GM19023 (cell line): ENCODE measurements around the gene TAF4.

Experiments
- ATAC-seq: cut with Tn5 transposase; IDR thresholded peaks from one replicate; pipeline ENCODE4 v1.9.1; 2021; ENCODE audit warnings: mild to moderate bottlenecking, moderate library complexity; ENCODE audit not compliant: unreplicated experiment

TAF4 gene

DNA sequence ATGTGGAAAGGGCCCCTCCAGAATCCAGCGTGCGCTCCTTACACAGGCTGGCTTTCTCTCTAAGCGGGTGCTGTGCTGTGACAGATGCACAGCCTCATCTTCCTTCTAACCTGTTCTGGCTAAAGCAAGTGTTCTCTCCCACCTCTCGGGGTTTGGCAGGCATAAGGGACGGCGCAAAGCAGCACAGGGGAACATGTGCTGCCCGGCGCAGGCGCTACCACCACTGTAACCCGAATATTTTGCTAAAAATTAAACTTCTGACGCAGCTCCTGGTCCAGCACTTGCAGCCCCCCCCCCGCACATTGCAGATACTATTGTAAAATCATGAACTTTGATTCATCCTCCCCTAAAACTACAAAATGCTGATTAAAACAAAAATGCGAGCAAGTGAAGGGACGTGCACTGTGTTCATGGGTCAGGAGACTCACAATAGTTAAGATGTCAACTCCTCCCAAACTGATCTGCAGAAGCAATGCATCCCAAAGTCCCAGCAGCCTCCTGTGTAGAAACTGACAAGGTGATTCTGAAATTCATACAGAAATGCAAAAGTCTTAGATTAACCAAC lies 43.0 kb downstream of the TAF4 start:
- ATAC-seq = no peak

DNA sequence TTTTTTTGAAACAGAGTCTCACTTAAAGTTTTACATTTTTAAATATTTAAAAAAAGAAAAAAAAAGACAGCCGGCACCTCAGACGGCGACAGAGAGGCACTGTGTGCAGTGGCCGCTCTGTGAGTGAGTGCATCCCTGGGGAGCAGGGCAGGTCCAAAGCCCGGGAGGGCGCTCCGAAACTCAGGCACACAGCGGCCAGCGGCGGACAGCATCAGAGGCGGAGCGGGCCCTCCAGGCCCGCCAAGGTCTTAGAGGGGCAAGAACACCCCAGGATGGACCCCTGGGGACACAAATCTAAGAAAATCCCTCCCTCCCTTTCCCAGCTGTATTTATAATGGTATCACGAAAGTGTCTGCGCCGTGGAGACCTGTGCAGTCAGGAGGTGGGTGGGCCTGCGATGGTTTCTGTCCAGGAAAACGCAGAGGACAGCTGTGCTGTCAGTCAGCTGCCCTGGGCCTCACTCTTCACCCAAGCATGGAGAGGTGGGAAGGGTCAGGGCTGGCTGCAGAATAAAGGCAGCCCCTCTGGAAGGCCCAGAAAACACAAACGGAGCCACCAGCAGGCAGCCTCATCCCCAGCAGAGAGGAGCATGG lies 43.8 kb downstream of the TAF4 start:
- ATAC-seq = no peak

DNA sequence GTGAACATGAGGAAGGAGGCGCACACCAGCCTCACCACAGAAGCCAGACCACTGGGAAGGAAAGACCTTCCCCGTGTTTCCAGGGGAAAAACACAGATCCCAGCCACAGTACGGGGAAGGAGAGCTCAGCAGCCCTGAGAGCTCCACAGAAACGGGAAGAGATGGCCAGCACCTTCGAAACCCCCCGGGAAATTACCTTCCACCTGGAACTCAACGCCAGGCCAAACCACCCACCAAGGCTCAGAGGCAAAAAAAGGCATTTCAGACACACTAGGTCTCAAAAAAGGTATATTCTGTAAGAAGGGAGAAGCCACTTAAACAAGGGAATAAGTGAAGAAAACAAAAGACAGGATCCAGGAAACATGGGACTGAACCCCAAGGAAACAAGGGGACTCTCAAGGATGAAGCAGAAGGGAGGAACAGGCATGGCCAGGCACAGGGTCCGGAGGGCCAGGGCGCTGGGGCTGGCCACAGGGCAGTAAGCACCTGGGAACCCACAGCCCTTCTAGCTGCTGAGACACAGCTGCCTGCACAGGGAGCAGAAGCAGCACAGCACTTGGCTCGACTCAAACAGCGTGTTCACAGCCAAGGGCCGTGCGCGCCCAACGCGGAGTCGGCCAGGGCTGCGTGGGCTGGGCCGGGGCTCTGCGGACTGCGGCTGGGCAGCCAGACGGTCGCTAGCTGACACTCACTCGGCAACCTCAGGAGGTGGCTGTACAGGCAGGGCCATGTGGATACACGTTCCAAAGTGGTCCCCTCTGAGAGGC lies 44.6 kb downstream of the TAF4 start:
- ATAC-seq = no peak

DNA sequence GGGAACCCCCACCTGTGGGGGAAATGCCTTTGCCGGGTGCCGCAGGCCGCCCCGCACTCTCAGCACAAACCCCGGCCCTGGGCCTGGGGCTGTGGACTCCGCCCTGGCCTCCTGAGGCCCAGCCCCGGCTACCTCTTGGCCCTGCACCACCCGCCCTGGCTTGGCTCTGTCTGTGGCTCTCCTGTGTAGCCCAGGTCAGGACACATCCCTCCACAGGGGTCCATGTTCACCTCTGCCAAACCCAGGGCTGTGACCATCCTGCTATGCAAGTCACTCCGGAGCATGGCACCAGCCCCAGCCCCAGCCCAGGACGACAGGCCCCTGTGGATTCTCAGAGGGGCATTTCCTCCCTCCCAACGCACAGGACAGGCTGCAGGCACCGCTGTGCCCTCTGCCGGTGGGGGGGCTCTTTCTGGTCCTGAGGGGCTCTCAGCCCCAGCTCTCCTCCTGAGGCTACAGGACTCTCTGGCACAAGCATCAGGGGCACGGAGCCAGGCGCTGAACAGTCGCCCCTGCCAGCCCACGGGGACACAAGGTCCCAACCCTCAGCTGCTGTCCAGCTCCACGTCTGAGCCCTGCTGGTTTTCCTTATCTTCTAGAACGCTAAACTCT lies 45.7 kb downstream of the TAF4 start:
- ATAC-seq = no peak

DNA sequence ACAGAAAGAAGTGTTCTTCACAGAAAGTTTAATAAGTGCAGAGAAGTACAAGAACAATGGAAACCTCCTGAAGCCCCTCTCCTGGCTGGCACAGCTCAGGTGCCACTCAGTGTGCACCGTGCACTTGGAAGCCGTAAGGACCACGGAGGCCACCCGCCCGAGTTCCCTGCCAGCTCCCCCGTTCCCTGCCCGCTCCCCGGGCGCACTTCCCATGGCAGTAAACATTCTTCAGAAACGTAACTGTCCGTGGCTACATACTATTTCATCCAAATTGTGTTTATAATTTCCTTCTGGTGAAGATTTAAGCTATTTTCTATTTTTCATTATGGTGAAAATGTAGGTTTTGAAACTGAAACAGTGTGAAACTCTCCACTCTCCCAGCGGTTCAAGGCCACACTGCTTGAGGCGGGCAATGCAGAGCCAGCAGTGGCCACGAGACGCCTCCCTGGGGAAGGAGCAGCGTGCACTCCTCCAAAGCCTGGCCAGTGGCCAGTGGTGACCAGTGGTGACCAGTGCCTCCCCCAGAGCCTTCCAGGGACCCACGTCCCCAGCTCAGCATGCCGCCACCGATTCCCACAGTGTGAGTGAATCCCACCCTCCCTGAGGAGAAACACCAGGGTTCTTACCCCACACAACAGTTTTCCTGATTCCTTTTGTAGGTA lies 46.4 kb downstream of the TAF4 start:
- ATAC-seq = no peak

DNA sequence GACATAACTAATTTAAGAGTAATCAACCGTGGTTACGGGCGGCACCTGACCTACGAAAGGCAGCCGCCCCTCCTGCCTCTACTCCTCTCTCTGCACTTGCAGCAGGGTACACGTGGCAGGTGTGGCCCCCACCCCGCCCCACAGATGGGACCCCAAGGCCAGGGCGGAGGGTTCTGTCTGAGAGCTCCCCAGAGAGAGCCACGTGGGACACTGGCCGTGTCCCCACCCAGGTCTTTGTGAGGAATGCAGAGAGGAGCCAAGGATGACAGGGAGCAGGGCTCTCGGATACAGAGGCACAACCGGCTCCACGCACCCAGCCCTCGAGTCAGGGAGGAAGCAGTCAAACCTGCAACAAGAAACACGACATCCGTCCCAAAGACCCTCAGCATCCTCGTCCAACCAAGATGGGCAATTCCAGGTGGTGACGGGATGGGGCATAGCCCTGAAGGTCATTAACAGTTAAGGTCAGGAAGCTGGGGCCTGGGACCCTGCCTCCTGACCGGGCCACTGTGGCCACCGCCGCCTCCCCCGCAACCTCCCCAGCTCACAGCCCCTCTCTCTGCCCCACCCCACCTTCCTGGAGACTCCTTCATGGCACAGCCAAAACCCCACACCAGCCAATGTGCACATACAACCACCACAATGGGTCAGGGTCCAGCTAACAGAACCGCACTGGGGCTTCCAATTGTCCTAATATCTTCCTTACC lies 47.1 kb downstream of the TAF4 start:
- no peak for ATAC-seq

DNA sequence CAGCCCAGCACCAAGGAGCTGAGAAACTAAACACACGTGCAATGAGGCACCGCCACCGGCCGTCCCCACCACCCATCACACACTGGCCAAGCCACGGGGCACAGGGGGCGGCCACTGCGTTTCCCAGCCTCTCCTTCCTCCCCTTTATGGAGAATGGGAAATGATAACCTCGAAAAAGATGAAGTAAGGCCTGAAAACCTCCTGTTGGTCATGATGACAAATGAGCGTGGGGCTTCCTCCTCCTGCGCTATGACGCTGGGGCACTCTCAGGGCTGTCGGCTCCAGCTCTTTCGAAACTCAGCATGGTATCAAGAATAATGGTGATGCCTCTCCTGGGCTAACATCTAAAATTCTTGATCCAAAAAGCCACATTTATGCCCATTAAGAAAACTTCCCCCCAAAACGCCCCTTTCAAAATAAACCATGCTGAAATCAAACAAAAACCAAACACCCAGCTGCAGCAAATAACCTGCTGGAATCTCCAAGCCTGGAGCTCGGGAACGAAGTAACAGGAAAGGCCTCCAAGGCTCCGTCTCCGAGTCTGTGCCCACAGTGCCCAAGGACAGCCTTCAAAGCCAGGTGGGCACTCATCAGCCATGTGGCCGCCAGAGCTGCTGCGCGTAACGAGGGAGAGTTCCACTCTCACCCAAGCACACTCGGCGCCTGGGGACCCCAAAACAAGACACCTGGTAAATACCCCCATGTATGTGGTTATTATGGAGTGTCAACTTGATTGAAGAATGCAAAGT lies 50.0 kb downstream of the TAF4 start:
- no peak for ATAC-seq

DNA sequence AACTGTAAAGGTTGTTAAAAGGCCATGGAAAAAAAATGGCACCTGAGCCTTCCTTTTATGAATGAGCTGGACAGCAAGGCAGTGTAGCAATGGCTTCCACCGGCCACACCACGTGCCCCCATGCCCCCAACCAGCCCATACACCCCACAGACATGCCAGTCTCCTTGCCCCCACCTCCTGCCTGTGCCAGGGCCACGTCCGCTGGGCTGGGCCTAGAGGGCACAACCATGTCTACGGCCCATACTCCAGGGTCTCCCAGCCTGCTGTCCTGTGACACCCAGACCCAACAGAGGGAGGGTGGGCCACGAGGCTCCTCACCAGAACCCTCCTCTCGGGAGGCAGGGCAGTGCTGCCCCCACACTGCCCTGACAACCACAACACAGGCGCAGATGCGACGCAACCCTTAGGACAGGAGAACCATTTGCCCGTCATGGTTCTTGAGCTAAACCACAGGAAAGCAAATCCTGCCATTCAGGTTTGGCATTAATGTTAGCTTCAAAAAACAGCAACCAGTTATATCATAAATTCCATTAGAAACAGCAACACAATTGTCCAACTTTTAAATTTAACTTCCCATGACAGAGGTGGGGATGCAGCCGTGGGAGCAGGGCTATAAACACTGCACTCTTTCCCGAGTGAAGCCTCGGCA lies 50.7 kb downstream of the TAF4 start:
- no peak for ATAC-seq

DNA sequence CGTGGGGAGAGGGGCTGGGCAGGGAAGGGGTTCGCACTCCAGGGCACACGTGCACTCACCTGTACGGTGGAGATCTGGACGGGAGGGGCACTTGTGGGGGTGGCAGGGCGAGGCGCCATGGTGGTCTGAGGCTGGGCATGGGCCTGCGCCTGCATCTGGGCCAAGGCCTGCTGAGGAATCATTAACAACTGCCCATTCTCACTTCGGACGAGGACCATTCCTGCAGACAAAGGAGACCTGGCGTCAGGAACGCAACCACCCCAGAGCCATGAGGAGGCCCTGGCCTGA lies 51.2 kb downstream of the TAF4 start:
- no peak for ATAC-seq

DNA sequence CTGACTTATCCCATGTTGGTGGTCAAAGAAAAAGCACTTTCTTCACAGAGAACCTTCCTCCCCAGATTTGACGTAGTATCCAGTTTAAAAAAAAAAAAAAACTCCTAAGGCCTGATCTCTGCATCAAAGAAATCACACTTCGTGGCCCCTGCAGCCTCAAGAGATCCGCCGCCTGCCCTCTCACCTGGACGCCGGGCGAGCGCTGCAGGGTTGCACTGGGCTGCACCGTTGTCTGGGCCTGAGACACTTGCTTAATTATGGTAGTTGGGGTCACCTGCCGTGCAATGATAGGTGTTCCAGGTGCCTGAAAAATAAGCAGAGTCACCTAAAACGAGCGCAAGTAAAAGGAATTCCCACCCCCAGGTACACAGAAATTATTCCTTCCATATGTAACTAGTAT lies 53.0 kb downstream of the TAF4 start:
- no peak for ATAC-seq

DNA sequence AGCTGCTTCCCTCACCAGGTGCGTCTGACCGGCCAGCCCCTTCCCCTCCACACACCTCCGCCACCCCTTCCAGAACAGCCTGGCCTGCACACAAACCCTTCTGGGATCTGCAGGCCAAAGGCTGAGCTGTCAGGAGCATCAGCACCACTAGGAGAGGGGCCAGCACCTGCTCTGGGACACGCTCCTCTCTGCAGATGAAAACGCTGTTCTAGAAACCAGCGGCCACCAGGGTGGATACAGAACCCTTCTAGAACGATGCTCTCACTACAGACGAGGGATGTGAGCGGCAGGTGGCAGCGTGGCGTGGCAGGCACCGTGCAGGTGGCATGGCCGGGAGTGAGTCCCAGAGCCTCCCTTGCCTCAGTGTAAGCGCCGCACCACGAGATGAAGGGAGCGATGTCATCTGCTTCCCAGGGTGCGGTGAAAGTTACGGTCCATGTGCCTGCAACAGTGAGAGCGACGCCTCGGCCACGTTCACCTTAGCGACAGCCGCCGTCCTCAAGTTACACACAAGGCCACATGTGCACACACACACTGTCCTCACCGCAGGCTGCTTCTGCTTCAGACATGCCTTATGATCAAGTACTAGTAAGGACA lies 53.6 kb downstream of the TAF4 start:
- no peak for ATAC-seq

DNA sequence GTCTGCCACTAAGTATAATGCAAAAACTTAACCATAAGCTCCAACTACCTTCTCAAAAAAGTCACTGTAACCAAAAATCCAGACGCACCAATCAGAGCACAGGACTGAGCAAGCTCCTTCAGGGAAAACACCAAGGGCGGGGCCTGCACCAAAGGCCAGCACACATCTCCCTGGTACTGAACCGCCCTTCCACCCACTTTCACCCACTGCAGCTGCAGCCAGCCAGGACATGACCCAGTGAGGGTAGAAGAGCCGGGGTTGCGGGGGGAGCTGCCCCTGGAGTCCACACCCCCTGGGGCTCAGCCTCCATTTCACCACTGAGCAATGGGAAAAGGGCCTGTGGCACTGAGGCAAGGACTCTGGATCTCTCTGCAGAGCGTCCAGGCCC lies 54.3 kb downstream of the TAF4 start:
- ATAC-seq = no peak

DNA sequence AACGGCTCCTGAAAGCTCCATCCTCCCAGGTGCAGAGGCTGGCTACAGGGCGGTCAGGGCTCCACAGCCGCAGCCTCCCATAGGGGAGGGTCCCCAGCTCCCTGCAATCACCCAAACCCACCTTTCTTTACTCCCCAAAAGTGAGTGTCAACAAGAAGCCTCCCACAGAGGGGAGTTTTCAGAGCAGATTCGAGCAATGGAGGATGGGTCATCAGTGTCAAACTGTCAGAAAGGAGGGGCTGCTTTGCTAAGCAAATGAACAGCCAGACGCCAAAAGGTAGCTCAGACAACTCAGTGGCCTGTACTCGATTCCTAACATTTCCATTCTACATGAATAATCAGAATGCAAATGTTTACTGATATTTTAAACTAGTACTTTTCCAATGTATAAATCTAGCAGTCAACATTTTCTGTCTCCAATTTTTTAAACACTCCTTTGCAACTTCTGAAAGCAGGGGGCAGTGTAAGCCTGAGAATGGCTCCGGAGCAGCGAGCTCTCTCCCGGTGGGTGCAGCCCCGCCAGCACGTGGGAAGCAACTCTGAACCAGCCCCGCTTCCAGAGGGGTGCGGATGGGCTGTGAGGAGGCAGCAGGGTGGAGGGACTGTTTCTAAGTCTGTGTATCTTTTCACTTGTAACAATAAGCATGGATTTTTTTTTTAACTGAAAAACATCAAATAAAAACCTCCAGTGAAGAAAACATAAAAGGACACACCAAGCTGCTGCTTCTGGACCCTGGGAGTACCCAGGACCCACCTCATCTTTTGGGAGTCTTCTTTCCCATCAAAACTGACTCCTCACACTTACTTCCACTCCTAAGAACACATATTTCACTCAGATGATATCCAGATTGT lies 54.9 kb downstream of the TAF4 start:
- no peak for ATAC-seq

DNA sequence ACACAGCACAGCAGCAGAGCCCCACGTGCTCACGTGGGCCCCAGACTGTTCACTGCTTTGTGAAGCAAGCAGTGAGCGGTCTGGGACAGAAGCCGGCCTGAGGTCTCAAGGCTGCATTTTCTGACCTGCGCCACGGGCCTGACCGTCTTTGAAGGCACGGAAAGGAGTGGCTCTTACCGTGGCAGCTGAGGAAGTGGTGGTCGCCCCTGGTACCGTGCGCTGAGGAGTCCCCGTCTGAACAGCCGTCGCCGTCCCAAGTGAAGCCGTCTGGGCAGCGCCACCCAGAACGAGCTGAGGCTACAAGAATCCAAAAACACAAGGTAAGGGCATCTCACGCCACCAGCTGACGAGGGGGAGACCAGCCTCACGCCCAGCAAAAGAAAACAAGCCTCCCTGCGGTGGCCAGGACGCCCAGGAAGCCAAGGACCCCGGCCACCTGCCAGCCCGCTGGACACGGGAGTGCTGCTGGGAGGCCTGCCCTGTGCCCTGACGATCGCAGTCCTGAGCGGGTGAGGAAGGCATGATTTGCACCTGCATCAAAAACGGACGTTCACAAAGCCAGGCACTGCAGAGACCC lies 55.7 kb downstream of the TAF4 start:
- no peak for ATAC-seq

DNA sequence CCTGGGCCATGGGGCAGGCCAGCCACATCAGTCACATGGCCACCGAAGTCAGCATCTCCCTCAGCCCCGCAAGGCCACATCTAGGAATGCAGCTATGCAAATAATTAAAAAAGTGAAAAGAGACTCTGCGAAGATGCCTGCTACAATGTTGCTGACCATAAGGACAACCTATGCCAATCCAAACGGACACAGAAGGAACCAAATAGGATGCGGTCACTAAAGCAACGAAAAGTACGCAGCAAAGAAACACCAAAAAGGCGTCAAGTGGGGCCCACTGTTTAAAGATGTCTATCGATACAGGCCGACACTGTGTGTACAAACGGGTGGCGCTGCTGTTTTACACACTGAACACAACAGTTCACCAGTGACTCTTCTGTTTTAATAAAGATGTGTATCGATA lies 56.4 kb downstream of the TAF4 start:
- ATAC-seq = no peak

DNA sequence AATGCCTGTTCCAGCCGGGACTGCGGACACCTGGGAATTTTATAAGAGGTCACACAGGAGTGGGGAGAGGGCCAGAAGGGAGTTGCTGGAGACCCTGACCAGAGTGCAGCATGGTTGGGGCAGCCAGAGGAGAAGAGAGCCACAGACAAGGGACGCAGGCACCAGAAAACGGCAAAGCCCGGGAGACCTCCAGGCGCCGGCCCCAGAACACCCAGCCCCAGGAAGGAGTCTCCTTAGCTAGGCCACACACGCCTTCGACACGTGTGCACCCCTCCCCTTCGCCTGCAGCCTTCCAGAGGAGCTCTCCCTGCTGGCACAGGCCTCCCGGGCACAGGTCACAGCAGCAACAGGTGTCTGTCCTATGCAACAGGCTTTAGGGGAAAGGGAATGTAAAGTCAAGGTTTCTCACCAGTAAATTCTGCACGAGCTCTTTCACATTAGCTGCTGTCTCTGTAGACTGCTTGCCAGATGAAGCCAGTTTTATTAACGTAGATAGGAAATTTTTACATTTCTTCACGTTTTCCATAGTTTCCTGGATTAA lies 57.0 kb downstream of the TAF4 start:
- ATAC-seq = no peak

DNA sequence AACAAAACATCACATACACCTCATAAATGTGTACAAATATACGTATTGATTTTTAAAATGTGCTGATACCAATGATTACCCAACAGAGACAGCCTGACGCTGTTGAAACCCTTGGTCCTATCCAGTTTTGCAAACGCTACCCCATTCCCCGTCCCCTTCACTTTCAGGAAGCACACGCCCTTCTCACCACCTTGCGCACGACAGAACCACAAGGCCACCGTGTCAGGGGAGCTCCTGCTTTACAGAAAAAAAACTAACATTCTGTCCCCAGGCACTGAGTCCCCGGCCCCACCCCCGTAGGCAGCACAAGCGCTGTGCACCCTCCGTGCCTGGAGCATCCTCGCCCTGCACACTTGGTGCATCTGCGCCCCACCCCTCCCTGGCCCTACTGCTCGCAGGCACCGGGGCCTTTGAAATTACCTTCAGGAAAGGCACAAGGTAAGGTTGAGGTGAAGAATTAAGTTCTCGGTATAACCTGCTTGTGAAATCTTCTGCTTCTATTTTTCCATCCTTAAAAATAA lies 58.5 kb downstream of the TAF4 start:
- no peak for ATAC-seq

DNA sequence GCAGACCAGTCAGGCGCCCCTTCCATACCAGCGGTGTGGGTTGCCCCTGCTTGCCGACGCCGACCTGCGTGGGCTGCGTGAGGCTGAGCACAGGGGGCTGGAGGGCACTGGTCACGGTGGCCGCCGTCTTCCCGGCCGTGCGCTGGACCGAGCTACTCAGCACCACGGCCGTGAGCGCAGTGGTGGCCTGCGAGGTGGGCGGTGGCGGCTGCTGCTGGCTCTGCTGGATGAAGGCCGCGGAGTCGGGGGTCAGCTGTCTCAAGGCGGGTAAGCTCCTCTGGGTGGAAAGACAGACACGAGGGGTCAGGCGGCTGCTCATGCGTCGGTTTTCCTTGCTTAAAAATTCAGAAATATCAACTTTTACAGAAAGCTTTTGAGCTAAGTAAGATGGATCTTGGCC lies 59.2 kb downstream of the TAF4 start:
- no peak for ATAC-seq
